Type B pancreatic cell (in vitro differentiated cells): Measurements from ENCODE around the gene RPRD1B. TPM values are rescaled to one million over a fixed set of nuclear protein-coding genes. Genes with fewer than 3 reads are reported as not detected.

Experiments
- DNase-seq: peaks from one replicate; pipeline ENCODE4 v3.0.0; 2021; ENCODE audit warnings: mixed read lengths; ENCODE audit not compliant: unreplicated experiment; ENCODE audit errors: extremely low spot score
- H3K27ac Mint-ChIP-seq: 2 replicates; pipeline ENCODE4 v1.8.0; 2021; ENCODE audit warnings: mild to moderate bottlenecking, mixed read lengths
- H3K27me3 Mint-ChIP-seq: 2 replicates; pipeline ENCODE4 v1.8.0; 2021; ENCODE audit warnings: mixed read lengths
- H3K36me3 Mint-ChIP-seq: 2 replicates; pipeline ENCODE4 v1.8.0; 2021; ENCODE audit warnings: mixed read lengths
- H3K4me1 Mint-ChIP-seq: one replicate; pipeline ENCODE4 v1.8.0; 2021; ENCODE audit warnings: mixed read lengths; ENCODE audit not compliant: unreplicated experiment
- H3K4me3 Mint-ChIP-seq: 2 replicates; pipeline ENCODE4 v1.8.0; 2021; ENCODE audit warnings: mild to moderate bottlenecking, mixed read lengths
- H3K9me3 Mint-ChIP-seq: 2 replicates; pipeline ENCODE4 v1.8.0; 2021; ENCODE audit warnings: mixed read lengths
- CTCF ChIP-seq: fragments of 200-600 bp; sonication (generic); conservative IDR thresholded peaks from 2 replicates; pipeline ENCODE4 v1.5.0; 2021; ENCODE audit warnings: antibody characterized with exemption, mild to moderate bottlenecking
- total RNA-seq: library from RNA; stranded (reverse); gene quantifications from 2 replicates; pipeline ENCODE4 v1.2.1, GENCODE V29; 2021; ENCODE audit warnings: low replicate concordance

Gene RPRD1B
- total RNA-seq, 1 donor from 2014 or later = 41.9 TPM

GRCh38 chr20:38135271-38135650, 101.7 kb downstream of the RPRD1B start:
- Mint-ChIP-seq H3K9me3 (no peaks in the 10 kb centered on the region), H3K4me1 (peaks cover 48% of the 10 kb centered on the region), H3K27ac (no peak overlapping the region), H3K4me3 (no peak overlapping the region), H3K27me3 (peaks cover 8% of the 10 kb centered on the region), H3K36me3 (peaks cover 3% of the 10 kb centered on the region)
- no peak for DNase-seq
- TF ChIP-seq CTCF = no peak

GRCh38 chr20:38135651-38136420, 102.3 kb downstream of the RPRD1B start:
- Mint-ChIP-seq H3K27me3 (peaks cover 8% of the 10 kb centered on the region), H3K27ac (no peak overlapping the region), H3K4me1 (peaks cover 48% of the 10 kb centered on the region), H3K9me3 (no peaks in the 10 kb centered on the region), H3K36me3 (peaks cover 3% of the 10 kb centered on the region), H3K4me3 (no peak overlapping the region)
- TF ChIP-seq CTCF = no peak
- DNase-seq = no peak

GRCh38 chr20:38136421-38137245, 103.1 kb downstream of the RPRD1B start:
- H3K36me3 Mint-ChIP-seq = peaks cover 3% of the 10 kb centered on the region
- DNase-seq = no peak
- no peak overlapping the region for H3K4me3 Mint-ChIP-seq
- no peak for TF ChIP-seq CTCF
- no peaks in the 10 kb centered on the region for H3K9me3 Mint-ChIP-seq
- H3K27me3 Mint-ChIP-seq = peaks cover 4% of the 10 kb centered on the region
- H3K4me1 Mint-ChIP-seq = peaks cover 48% of the 10 kb centered on the region
- H3K27ac Mint-ChIP-seq = no peak overlapping the region

- Mint-ChIP-seq H3K4me3 (no peak overlapping the region), H3K27me3 (peaks cover 4% of the 10 kb centered on the region), H3K9me3 (no peaks in the 10 kb centered on the region), H3K4me1 (peaks cover 49% of the 10 kb centered on the region), H3K36me3 (peaks cover 3% of the 10 kb centered on the region), H3K27ac (no peak overlapping the region)
- DNase-seq = no peak
- TF ChIP-seq CTCF = no peak
Observed at GRCh38 chr20:38137441-38138037, 104.0 kb downstream of the RPRD1B start.

GRCh38 chr20:38138086-38138778, 104.7 kb downstream of the RPRD1B start:
- Mint-ChIP-seq H3K4me3 (no peak overlapping the region), H3K9me3 (no peaks in the 10 kb centered on the region), H3K27me3 (peaks cover 4% of the 10 kb centered on the region), H3K36me3 (peaks cover 3% of the 10 kb centered on the region), H3K27ac (no peak overlapping the region), H3K4me1 (peaks cover 55% of the 10 kb centered on the region)
- no peak for TF ChIP-seq CTCF
- DNase-seq = no peak
